Effector CD8-positive, alpha-beta T cell (primary cell): ENCODE results near the gene BSG.
"Not testable (repeated sequence)": the region's sequence is repeated elsewhere in the genome, so short reads cannot be mapped to it uniquely, and the experiment has no call there.

Source experiments
- DNase-seq: peaks from one replicate; lab custom pipeline; 2025; lab: John Stamatoyannopoulos, UW

BSG gene

GRCh38 chr19:604355-604754 lies 32.0 kb downstream of the BSG start:
- no peak for DNase-seq

GRCh38 chr19:605061-605971 lies 32.9 kb downstream of the BSG start:
- DNase-seq: not testable (repeated sequence)

- DNase-seq: no peak
These were observed 35.1 kb downstream of the BSG start for GRCh38 chr19:607301-608154.

GRCh38 chr19:608155-609003 lies 36.0 kb downstream of the BSG start:
- no peak for DNase-seq

GRCh38 chr19:609004-609346 lies 36.6 kb downstream of the BSG start:
- DNase-seq: no peak

- no peak for DNase-seq
These were observed 37.8 kb downstream of the BSG start for GRCh38 chr19:610071-610800.

- peak; percentile 46 for DNase-seq
These were observed 38.5 kb downstream of the BSG start for GRCh38 chr19:610801-611480.

GRCh38 chr19:611481-611868 lies 39.1 kb downstream of the BSG start:
- DNase-seq: no peak

- no peak for DNase-seq
These were observed 40.5 kb downstream of the BSG start for GRCh38 chr19:612941-613340.

GRCh38 chr19:613732-614567 lies 41.6 kb downstream of the BSG start:
- no peak for DNase-seq

- no peak for DNase-seq
These were observed 43.2 kb downstream of the BSG start for GRCh38 chr19:615619-616018.

- DNase-seq: no peak
These were observed 43.8 kb downstream of the BSG start for GRCh38 chr19:616062-616700.

GRCh38 chr19:616747-617526 lies 44.5 kb downstream of the BSG start:
- DNase-seq: no peak

- no peak for DNase-seq
These were observed 45.3 kb downstream of the BSG start for GRCh38 chr19:617551-618246.

- DNase-seq: no peak
These were observed 45.8 kb downstream of the BSG start for GRCh38 chr19:618247-618619.

- no peak for DNase-seq
These were observed 46.4 kb downstream of the BSG start for GRCh38 chr19:618674-619285.

GRCh38 chr19:619286-620002 lies 47.0 kb downstream of the BSG start:
- DNase-seq: no peak
